Measurements from ENCODE around the gene FBXO31. TPM values are rescaled to one million over a fixed set of nuclear protein-coding genes. Genes with fewer than 3 reads are reported as not detected.

The FBXO31 gene, protein sequence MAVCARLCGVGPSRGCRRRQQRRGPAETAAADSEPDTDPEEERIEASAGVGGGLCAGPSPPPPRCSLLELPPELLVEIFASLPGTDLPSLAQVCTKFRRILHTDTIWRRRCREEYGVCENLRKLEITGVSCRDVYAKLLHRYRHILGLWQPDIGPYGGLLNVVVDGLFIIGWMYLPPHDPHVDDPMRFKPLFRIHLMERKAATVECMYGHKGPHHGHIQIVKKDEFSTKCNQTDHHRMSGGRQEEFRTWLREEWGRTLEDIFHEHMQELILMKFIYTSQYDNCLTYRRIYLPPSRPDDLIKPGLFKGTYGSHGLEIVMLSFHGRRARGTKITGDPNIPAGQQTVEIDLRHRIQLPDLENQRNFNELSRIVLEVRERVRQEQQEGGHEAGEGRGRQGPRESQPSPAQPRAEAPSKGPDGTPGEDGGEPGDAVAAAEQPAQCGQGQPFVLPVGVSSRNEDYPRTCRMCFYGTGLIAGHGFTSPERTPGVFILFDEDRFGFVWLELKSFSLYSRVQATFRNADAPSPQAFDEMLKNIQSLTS
- 21.3 TPM for total RNA-seq

GRCh38 chr16:87383505-87384161, at the start of gene FBXO31:
TSS of gene FBXO31 (minus strand) at chr16:87383776. CDS start at chr16:87383744, 32 bp downstream.
- DNase-seq (ENCODE audit: low read depth in 2 of 3, low spot score in 2 of 3) = peak; percentile 87 to 90 (median 89)

- DNase-seq (ENCODE audit: low read depth in 2 of 3, low spot score in 2 of 3) = no peak
Observed at GRCh38 chr16:87432330-87432915, 48.8 kb upstream of the FBXO31 start.

- DNase-seq (ENCODE audit: low read depth in 2 of 3, low spot score in 2 of 3) = no peak
Observed at GRCh38 chr16:87431926-87432325, 48.4 kb upstream of the FBXO31 start.

GRCh38 chr16:87426423-87427215, 43.0 kb upstream of the FBXO31 start:
- DNase-seq (ENCODE audit: low read depth in 2 of 3, low spot score in 2 of 3) = no peak

DNA sequence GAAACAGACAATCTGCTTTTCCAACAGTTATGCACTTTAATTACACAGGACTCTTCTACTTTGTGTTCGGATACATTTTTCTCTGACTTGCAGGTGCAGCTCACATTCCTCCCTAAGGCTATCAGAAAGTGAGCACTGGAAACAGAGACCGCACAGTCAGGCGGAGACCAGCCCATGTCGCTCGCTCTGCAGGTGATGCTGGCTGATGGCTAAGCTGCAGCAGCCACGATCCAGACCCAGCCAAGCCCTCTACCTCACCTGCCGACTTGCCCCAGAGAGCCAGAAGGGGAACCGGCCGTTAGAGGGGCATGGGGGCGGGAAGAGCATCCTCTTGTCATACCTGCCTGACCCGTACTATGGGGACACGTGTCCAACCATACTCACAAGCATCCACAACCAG, 42.4 kb upstream of the FBXO31 start:
- no peak for DNase-seq (ENCODE audit: low read depth in 2 of 3, low spot score in 2 of 3)

DNA sequence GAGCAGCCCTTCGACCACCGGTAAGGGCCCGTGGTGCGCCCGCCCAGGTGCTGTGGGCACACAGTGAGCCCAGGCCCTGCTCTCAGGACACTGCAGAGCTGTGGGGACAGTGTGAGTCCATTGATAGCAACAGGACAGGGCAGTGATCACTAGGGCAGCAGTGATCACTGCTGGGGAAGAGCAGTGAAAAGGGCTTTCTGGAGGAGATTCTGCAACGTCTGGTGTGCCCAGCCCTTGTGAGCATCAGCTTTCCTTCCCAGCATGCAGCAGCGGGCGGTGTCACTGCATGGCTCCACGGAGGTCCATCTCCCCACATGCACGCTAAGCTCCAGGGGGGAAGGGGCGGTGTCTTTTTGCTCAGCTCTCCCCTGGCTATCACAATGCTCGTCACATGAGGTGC, 40.7 kb upstream of the FBXO31 start:
- DNase-seq (ENCODE audit: low read depth in 2 of 3, low spot score in 2 of 3) = no peak

DNA sequence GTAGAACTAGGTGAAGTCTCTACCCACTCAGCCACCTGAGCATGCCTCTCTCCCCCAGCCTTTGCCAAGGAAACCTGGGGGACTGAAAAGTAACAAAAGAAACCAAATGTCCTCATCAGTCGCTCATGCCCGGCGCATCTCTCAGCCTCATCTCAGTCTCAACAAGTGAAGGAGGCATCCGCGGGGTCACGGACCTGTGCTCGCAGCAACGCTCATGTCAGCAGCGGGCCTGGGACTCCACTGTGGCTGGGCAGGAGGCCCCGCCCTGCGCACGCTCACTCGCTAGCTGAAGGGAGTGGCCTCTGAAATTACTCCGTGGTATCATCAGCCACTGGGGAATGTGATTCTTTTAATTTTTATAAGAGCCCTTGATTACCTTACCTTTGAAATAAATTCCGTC, 39.9 kb upstream of the FBXO31 start:
- DNase-seq (ENCODE audit: low read depth in 2 of 3, low spot score in 2 of 3) = no peak

- DNase-seq (ENCODE audit: low read depth in 2 of 3, low spot score in 2 of 3) = no peak
Observed at GRCh38 chr16:87422106-87422505, 38.5 kb upstream of the FBXO31 start.

DNA sequence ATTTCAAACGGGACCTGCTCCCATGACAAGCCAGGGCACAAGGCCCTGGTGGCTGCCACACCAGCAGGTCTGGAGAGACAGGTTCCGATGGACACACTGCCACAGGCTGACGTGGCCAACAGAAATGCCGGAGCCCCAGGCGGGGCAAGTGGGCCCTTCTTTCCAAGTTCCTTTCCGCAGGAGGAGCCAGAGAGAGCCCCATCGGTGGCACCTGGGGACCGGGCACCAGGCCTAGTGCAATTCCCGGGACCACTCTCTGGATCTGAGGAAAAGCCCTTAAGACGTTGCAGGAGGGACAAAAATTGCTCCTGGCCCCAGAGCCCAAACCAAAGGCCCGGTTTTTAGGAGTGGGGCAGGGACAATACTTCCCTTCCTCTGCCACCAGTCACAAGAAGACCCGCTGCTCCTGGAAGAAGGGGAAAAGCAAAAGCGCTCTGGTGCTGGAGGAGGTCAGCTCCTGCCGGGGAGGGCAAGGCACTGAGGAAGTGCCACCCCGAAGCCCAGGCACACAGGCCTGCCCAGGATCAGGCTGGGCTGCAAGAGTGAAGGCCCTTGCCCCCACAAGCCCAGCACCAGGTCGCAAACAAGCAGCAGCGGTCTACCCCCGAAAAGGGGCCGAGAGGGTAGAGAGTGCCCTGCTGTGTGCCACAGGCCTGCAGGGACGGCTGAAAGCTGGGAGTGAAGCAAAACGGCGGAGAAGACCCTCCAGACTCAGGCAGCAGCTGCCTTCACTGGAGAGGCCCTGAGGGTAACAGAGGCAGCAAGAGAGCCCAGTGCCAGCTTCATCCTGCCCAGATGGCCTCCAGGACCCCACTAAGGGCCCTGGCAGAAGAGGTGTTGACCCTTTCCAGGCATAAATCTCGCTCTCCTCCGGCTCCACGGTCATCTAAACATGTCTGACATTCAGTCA, 37.7 kb upstream of the FBXO31 start:
- no peak for DNase-seq (ENCODE audit: low read depth in 2 of 3, low spot score in 2 of 3)

DNA sequence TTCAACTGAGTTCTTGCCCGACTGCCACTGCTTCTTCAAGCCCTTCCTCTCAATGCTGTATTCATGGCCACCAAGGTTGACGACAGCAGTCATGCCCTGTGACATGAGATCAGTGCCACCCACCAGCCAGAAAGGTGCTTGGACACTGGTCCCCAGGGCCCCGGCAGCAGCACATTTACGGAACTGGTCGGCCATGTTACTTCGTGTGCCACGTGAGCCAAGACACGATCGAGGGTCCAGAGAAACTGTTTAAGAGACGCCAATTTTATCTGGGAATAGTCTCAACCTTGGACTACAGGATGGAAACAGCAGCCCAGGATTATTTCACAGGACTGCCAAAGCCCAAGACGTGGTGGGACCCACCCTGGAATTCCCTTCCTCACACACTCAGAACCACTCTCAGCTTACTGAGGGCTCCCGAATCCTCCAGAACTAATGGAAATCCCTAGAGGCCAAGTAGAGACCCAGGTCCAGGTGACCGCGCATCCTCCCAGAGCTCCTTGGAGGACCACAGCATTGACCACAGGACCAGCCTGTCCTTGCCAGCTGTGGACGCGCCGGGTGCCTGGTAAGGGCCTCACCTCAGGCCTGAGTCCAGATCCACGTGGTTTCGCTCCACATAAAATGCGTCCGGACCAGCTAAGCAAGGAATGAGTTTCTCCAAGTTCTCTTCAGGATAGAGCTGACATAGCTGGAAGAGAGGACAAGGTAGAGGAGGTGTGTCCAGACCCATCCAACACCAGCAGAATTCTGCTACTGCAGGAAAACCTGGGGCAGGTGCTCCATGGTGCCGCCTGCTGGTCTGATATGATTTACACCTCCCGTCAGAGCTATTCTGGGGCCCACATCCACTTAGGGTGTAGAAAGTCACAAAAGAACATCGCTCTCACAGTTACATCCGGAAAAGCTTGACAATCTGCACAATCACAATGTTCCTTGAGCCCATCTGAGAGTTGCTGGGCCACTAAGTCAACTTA, 36.7 kb upstream of the FBXO31 start:
- no peak for DNase-seq (ENCODE audit: low read depth in 2 of 3, low spot score in 2 of 3)

DNA sequence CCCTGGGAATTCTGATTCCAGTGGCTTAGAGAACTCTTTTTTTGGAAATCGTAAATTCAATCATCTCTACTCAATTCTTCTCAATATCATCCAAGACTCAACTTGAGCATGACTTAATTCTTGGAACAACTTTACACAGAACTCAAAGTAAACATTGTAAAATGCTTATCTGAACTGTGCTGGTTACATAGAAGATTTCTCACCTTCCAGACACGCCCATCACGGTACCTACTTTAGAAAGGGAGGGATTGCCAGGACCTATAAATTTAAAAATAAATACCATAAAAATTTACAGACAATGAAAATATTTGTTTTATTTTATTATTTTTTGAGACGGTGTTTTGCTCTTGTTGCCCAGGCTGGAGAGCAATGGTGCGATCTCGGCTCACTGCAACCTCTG, 35.1 kb upstream of the FBXO31 start:
- no peak for DNase-seq (ENCODE audit: low read depth in 2 of 3, low spot score in 2 of 3)

- DNase-seq (ENCODE audit: low read depth in 2 of 3, low spot score in 2 of 3) = no peak
Observed at GRCh38 chr16:87418216-87418615, 34.6 kb upstream of the FBXO31 start.

DNA sequence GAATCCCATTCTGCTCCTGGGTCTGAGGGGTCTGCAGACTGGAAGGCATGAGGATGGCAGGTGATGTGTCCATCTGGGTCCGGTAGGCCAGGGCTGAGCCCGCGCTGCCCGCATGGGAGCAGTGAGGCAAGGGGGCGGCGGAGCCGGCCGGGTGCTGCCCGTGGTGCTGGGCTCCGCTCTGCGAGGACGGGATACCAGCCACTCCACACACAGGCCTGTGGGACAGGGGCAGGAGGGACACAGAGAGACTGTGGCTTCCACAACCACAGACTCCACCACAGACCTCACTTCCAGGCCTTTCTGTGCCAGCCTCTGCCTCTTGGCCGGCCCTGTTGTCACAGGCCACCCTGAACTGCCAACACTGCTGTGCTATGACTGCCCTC, 33.9 kb upstream of the FBXO31 start:
- DNase-seq (ENCODE audit: low read depth in 2 of 3, low spot score in 2 of 3) = no peak

GRCh38 chr16:87416826-87417527, 33.4 kb upstream of the FBXO31 start:
- DNase-seq (ENCODE audit: low read depth in 2 of 3, low spot score in 2 of 3) = peak in 2 of 3 donors; percentile 32 to 74

GRCh38 chr16:87415441-87415840, 31.9 kb upstream of the FBXO31 start:
- no peak for DNase-seq (ENCODE audit: low read depth in 2 of 3, low spot score in 2 of 3)

DNA sequence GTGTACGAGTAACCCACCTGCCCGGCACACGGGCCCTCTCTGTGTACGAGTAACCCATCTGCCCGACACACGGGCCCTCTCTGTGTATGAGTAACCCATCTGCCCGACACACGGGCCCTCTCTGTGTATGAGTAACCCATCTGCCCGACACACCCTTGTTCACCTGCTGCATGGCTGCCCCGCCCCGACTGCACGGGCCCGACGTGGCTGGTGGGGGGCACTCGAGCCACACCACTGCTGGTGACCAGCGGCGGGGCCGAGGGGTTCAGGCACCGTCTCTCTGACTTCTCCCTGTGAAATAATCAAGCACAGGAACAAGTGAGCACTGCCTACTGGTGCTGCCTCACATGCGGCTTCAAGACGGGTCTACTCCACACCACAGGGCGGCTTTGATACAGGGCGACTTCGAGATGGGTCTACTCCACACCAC, 30.7 kb upstream of the FBXO31 start:
- DNase-seq (ENCODE audit: low read depth in 2 of 3, low spot score in 2 of 3) = no peak

DNA sequence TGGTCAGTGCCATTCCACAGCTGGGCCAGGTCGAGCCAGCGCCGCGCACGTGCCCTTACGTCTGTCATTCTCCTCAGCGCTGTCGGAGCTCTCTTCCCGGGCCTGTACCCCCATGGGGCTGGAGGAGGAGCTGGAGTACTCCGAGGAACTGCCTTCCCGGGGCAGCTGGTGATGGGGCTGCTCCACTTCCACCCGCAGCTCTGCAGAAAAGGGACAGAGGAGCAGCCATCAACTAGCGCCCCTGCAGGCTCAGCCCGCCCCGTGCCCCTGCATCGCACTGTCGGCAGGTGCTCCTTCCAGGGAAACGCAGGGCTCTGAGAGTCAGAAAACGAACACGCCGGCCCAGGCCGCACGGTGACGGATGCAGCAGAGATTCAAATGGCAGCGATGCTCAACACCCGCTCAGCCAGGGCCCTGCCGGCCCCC, 29.4 kb upstream of the FBXO31 start:
- DNase-seq (ENCODE audit: low read depth in 2 of 3, low spot score in 2 of 3) = no peak
